OCI-LY1 (cell line): ENCODE measurements around the gene PDK3.

Source experiments
- H2AFZ ChIP-seq: fragments of 200-600 bp; sonication (generic), shearing (Covaris generic); 2 replicates; pipeline ENCODE4 v1.6.0; 2014; ENCODE audit warnings: antibody characterized with exemption, mild to moderate bottlenecking, low read length
- H3F3A ChIP-seq: fragments of 200-600 bp; sonication (generic), shearing (Covaris generic); 2 replicates; pipeline ENCODE4 v1.6.0; 2014; ENCODE audit warnings: mild to moderate bottlenecking, antibody characterized with exemption, low read length, moderate library complexity; ENCODE audit not compliant: insufficient read depth
- H3K27ac ChIP-seq: fragments of 200-600 bp; sonication (generic); 2 replicates; pipeline ENCODE4 v1.5.1; 2014; ENCODE audit warnings: low read length, mixed run types, mild to moderate bottlenecking, low read depth; ENCODE audit not compliant: poor library complexity, severe bottlenecking
- H3K27me3 ChIP-seq: fragments of 200-600 bp; sonication (generic); 2 replicates; pipeline ENCODE4 v1.6.0; 2014; ENCODE audit warnings: antibody characterized with exemption, mild to moderate bottlenecking, low read length, moderate library complexity; ENCODE audit not compliant: insufficient read depth
- H3K36me3 ChIP-seq: fragments of 200-600 bp; sonication (generic); 2 replicates; pipeline ENCODE4 v1.6.1; 2014; ENCODE audit warnings: mild to moderate bottlenecking, antibody characterized with exemption, low read length, moderate library complexity, mixed read lengths; ENCODE audit not compliant: insufficient read depth
- H3K4me1 ChIP-seq: fragments of 200-600 bp; sonication (generic); 2 replicates; pipeline ENCODE4 v1.5.1; 2014; ENCODE audit warnings: mild to moderate bottlenecking, low read length, moderate library complexity; ENCODE audit not compliant: insufficient read depth, severe bottlenecking
- H3K4me2 ChIP-seq: fragments of 200-600 bp; sonication (generic), shearing (Covaris generic); 2 replicates; pipeline ENCODE4 v1.6.1; 2014; ENCODE audit warnings: low read length
- H3K4me3 ChIP-seq: fragments of 200-600 bp; sonication (generic); 2 replicates; pipeline ENCODE4 v1.5.1; 2014; ENCODE audit warnings: low read length, low read depth, mild to moderate bottlenecking, mixed read lengths; ENCODE audit not compliant: poor library complexity, severe bottlenecking
- H3K79me2 ChIP-seq: fragments of 200-600 bp; shearing (Covaris generic); 2 replicates; pipeline ENCODE4 v1.6.1; 2016; ENCODE audit warnings: mixed run types, low read length, mixed read lengths; ENCODE audit not compliant: insufficient read depth
- H3K9ac ChIP-seq: fragments of 200-600 bp; sonication (generic), shearing (Covaris generic); 2 replicates; pipeline ENCODE4 v1.6.1; 2014; ENCODE audit warnings: mild to moderate bottlenecking, low read length, mixed read lengths
- H3K9me2 ChIP-seq: fragments of 200-600 bp; sonication (generic), shearing (Covaris generic); 2 replicates; pipeline ENCODE4 v1.6.1; 2014; ENCODE audit warnings: low read depth, mild to moderate bottlenecking, low read length, mixed read lengths
- H3K9me3 ChIP-seq: fragments of 200-600 bp; shearing (Covaris generic); 2 replicates; pipeline ENCODE4 v1.6.1; 2014; ENCODE audit warnings: low read length, mixed read lengths
- H4K20me1 ChIP-seq: fragments of 200-600 bp; sonication (generic), shearing (Covaris generic); 2 replicates; pipeline ENCODE4 v1.6.0; 2016; ENCODE audit warnings: mild to moderate bottlenecking, low read length; ENCODE audit not compliant: insufficient read depth
- EZH2 ChIP-seq: fragments of 200-600 bp; sonication (generic), shearing (Covaris generic); IDR thresholded peaks from 2 replicates; pipeline ENCODE4 v1.8.0; 2017; ENCODE audit warnings: borderline replicate concordance, mixed run types, mild to moderate bottlenecking, antibody characterized with exemption, low read length, moderate library complexity, mixed read lengths
- TF ChIP-seq, protein P1 (sequence below): fragments of 200-600 bp; sonication (generic), shearing (Covaris generic); IDR thresholded peaks from 2 replicates; pipeline ENCODE4 v1.5.1; 2017; ENCODE audit warnings: mild to moderate bottlenecking, antibody characterized with exemption, low read length, moderate library complexity, mixed read lengths

The PDK3 gene

DNA sequence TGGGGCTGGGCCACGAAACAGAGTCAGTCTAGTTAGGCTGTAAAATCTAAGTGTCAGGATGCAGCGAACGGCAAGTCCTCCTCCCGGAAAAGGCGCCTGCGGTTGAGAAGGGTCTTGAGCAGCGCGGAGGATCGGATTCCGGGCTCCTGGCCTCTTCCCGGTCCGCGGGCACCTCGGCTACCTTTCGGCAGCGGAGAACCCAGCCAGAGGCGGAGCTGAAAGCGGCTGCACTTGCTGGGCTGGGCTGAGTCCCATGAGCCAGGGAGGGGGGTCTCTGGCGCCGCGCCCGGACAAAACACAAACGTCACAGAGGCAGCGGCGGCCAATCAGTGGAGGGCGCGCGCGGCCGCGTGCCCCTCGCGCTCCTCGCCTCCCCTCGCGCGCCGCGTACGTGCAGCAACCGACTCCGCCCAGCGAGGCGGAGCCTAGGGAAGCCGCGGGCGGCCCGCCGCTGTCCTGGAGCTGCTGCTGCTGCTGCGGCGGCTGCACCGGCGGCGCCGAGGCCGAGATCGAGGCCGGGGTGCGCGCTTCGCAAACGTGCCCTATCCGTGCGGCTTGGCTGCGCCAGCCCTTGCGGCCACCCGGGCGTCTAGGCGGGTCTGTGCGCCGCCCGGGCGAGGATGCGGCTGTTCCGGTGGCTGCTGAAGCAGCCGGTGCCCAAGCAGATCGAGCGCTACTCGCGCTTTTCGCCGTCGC, at the start of gene PDK3:
Gene PDK3 (plus strand): TSS at position 451 of the 696 bp plus-strand sequence. CDS start 170 bp downstream, at position 621.
- Histone ChIP-seq H2AFZ (no peak within 1 kb of the TSS), H3K4me2 (peak within 1 kb of the TSS; percentile 89), H4K20me1 (no peaks in the 10 kb centered on the region), H3K79me2 (0 out of 2 replicates have a peak, but pooled peaks cover 4% of the 10 kb centered on the region), H3K9ac (peak within 1 kb of the TSS; percentile 86), H3K36me3 (no peaks in the 10 kb centered on the region), H3K27ac (peak within 1 kb of the TSS; percentile 43), H3K9me2 (no peaks in the 10 kb centered on the region), H3K4me3 (peak within 1 kb of the TSS; percentile 88), H3K4me1 (peaks cover 49% of the 10 kb centered on the region), H3F3A (no peaks in the 10 kb centered on the region; the same call in 1 of the 2 replicates), H3K9me3 (no peaks in the 10 kb centered on the region), H3K27me3 (no peaks in the 10 kb centered on the region)
- no peak for TF ChIP-seq EZH2
- TF ChIP-seq, protein P1, sequence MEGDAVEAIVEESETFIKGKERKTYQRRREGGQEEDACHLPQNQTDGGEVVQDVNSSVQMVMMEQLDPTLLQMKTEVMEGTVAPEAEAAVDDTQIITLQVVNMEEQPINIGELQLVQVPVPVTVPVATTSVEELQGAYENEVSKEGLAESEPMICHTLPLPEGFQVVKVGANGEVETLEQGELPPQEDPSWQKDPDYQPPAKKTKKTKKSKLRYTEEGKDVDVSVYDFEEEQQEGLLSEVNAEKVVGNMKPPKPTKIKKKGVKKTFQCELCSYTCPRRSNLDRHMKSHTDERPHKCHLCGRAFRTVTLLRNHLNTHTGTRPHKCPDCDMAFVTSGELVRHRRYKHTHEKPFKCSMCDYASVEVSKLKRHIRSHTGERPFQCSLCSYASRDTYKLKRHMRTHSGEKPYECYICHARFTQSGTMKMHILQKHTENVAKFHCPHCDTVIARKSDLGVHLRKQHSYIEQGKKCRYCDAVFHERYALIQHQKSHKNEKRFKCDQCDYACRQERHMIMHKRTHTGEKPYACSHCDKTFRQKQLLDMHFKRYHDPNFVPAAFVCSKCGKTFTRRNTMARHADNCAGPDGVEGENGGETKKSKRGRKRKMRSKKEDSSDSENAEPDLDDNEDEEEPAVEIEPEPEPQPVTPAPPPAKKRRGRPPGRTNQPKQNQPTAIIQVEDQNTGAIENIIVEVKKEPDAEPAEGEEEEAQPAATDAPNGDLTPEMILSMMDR: no peak

DNA sequence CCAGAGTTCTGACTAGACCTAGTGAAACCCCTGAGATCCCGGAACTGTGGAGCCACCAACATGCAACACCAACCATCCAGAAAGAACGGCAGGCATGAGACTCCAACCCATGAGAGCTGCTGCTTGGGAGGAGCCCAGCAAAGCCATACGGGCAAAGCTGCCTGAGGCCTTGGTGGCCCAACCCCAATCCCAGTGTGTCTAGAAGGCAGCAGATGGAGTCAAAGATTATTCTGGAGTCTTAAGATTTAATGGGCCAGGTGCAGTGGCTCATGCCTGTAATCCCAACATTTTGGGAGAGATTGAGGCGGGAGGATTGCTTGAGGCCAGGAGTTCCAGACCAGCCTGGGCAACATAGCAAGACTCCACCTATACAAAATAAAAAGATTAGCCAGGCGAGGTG, 49.2 kb upstream of the PDK3 start:
- no peaks in the 10 kb centered on the region for H4K20me1 ChIP-seq
- no peaks in the 10 kb centered on the region for H3K79me2 ChIP-seq
- TF ChIP-seq, protein P1: no peak
- no peak for TF ChIP-seq EZH2
- H3K27ac ChIP-seq: no peak overlapping the region
- no peaks in the 10 kb centered on the region for H3K9me3 ChIP-seq
- no peaks in the 10 kb centered on the region for H3K27me3 ChIP-seq
- no peak overlapping the region for H2AFZ ChIP-seq
- H3K4me2 ChIP-seq: no peak overlapping the region
- H3F3A ChIP-seq: no peaks in the 10 kb centered on the region
- no peak overlapping the region for H3K9ac ChIP-seq
- H3K9me2 ChIP-seq: no peaks in the 10 kb centered on the region
- no peaks in the 10 kb centered on the region for H3K36me3 ChIP-seq
- no peaks in the 10 kb centered on the region for H3K4me1 ChIP-seq
- H3K4me3 ChIP-seq: no peak overlapping the region

DNA sequence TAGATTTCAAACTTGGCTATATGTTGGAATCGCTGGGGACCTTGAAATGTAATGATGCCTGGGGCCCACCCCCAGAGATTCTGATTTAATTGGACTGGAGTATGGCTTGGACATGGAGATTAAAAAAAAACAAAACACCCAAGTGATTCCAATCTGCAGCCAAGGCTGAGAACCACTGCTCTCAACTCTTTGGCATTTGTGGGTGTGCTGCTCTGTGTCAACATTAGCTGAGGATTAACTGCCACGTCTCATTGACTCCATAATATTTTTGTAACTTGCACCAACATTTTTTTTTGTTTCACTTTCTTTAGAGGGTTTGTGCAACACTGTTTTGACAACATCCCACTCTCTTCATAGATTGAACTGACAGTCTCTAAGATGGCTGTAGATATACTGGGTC, 41.1 kb upstream of the PDK3 start:
- Histone ChIP-seq H3K9ac (no peak overlapping the region), H3K27ac (no peak overlapping the region), H3K4me3 (no peak overlapping the region), H3K36me3 (no peaks in the 10 kb centered on the region), H3K27me3 (no peaks in the 10 kb centered on the region), H2AFZ (no peak overlapping the region), H3K79me2 (no peaks in the 10 kb centered on the region), H3F3A (no peaks in the 10 kb centered on the region), H3K9me3 (no peaks in the 10 kb centered on the region), H3K4me2 (no peak overlapping the region), H4K20me1 (no peaks in the 10 kb centered on the region), H3K9me2 (no peaks in the 10 kb centered on the region), H3K4me1 (no peaks in the 10 kb centered on the region)
- no peak for TF ChIP-seq EZH2
- TF ChIP-seq, protein P1: no peak
